CD4-positive, alpha-beta T cell (primary cell): ENCODE measurements around the gene IGFALS. TPM values are rescaled to one million over a fixed set of nuclear protein-coding genes. Genes with fewer than 3 reads are reported as not detected.

Experiments
- ATAC-seq: fragments of 200-7000 bp; cut with Tn5 transposase; one replicate; pipeline ENCODE4 v1.10.0; 2022; ENCODE audit warnings: mild to moderate bottlenecking; ENCODE audit not compliant: poor library complexity
- CTCF ChIA-PET: fragments of 350-600 bp; sonication (Branson Sonifier 250); formaldehyde crosslinking; loops from one replicate; lab custom pipeline; 2021; ENCODE audit warnings: antibody characterized with exemption, inconsistent platforms; lab: Charles Lee
- POLR2A ChIA-PET: fragments of 350-600 bp; sonication (Branson Sonifier 250); formaldehyde crosslinking; loops from one replicate; lab custom pipeline; 2021; ENCODE audit warnings: antibody characterized with exemption, inconsistent platforms; lab: Charles Lee
- DNase-seq, 14 experiments: peaks; one replicate each; pipeline ENCODE4 v3.0.0-alpha.2; 2013 to 2020; ENCODE audit warnings: mixed read lengths in 2 of 14
- H3K27ac ChIP-seq, 2 donors: one replicate each; pipeline versions ENCODE4 v1.5.1 to v1.7.0; 2013; ENCODE audit warnings: low read length in 2 of 2, low read depth in 1 of 2, mild to moderate bottlenecking in 1 of 2
- H3K27me3 ChIP-seq, 2 experiments: 1 replicate in 1 of 2; 2 replicates in 1 of 2; pipeline versions ENCODE4 v1.6.1 to v1.7.0; 2013; ENCODE audit warnings: low read length in 2 of 2, control low read depth in 1 of 2, mild to moderate bottlenecking in 1 of 2, moderate library complexity in 1 of 2; ENCODE audit not compliant: insufficient read depth in 2 of 2, control insufficient read depth in 1 of 2
- H3K36me3 ChIP-seq: one replicate; pipeline ENCODE4 v1.6.1; 2013; ENCODE audit warnings: low read length, control low read depth; ENCODE audit not compliant: insufficient read depth
- H3K4me1 ChIP-seq: one replicate; pipeline ENCODE4 v1.6.1; 2013; ENCODE audit warnings: low read length, control low read depth; ENCODE audit not compliant: insufficient read depth
- H3K4me3 ChIP-seq: one replicate; pipeline ENCODE4 v1.5.1; 2013; ENCODE audit warnings: mild to moderate bottlenecking, low read length, moderate library complexity
- H3K9me3 ChIP-seq, 2 experiments: 1 replicate in 1 of 2; 2 replicates in 1 of 2; pipeline versions ENCODE4 v1.6.1 to v1.7.0; 2013; ENCODE audit warnings: low read length in 2 of 2, mild to moderate bottlenecking in 2 of 2, control low read depth in 1 of 2, moderate library complexity in 1 of 2; ENCODE audit not compliant: control insufficient read depth in 1 of 2, insufficient read depth in 1 of 2
- H3K27ac Mint-ChIP-seq: one replicate; pipeline ENCODE4 v1.8.0; 2020; ENCODE audit warnings: mixed read lengths
- H3K27me3 Mint-ChIP-seq: one replicate; pipeline ENCODE4 v1.8.0; 2021; ENCODE audit warnings: mixed read lengths
- H3K36me3 Mint-ChIP-seq: one replicate; pipeline ENCODE4 v1.8.0; 2021; ENCODE audit warnings: low read depth, mixed read lengths
- H3K4me1 Mint-ChIP-seq: one replicate; pipeline ENCODE4 v1.8.0; 2021; ENCODE audit warnings: low read depth, mixed read lengths
- H3K4me3 Mint-ChIP-seq: one replicate; pipeline ENCODE4 v1.8.0; 2020; ENCODE audit warnings: mild to moderate bottlenecking, mixed read lengths
- H3K9me3 Mint-ChIP-seq: one replicate; pipeline ENCODE4 v1.8.0; 2020; ENCODE audit warnings: mixed read lengths
- intact Hi-C, 2 experiments: fragments of 100-400 bp; cut with DNase I in 1 of 2; cut with micrococcal nuclease in 1 of 2; formaldehyde crosslinking; loops; one replicate each; pipeline versions ENCODE4 v1.15.1 to v1.9.0; 2023 to 2025; cut with DNase I, micrococcal nuclease
- total RNA-seq, 174 experiments: library from RNA in 2 of 174; stranded (reverse) in 2 of 174; gene quantifications; one replicate each; pipeline ENCODE4 v1.2.3 and lab custom pipeline; 2021 to 2026
- TF ChIP-seq, protein P1 (sequence below): fragments of 200-600 bp; IDR thresholded peaks from one replicate; pipeline ENCODE4 v1.8.0; 2022; ENCODE audit warnings: antibody characterized with exemption, mild to moderate bottlenecking

IGFALS gene
- total RNA-seq, 2 experiments from 2014 or later: 0.67 to 0.80 TPM

DNA sequence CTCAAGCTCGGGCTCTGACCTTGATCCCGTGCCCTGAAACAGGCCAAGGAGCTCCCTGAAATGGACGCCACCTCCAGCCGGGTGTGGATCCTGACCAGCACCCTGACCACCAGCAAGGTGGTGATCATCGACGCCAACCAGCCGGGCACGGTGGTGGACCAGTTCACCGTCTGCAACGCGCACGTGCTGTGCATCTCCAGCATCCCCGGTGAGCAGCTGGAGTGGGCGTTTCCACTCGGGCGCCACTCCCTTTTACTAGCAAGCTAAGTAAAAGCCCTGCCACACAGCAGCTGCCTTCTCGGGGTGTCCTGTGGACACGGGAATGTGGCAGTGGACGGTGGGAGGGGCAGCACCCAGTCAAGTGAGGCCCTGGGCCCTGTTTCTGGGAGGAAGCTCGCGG lies 28.5 kb downstream of the IGFALS start:
- Mint-ChIP-seq H3K36me3 (peaks cover 32% of the 10 kb centered on the region), H3K27ac (no peak overlapping the region), H3K9me3 (no peaks in the 10 kb centered on the region), H3K27me3 (no peaks in the 10 kb centered on the region), H3K4me3 (no peak overlapping the region), H3K4me1 (peaks cover 2% of the 10 kb centered on the region)
- ATAC-seq (no peak), DNase-seq (no peak)
- Histone ChIP-seq H3K27ac (no peak overlapping the region), H3K9me3 (no peaks in the 10 kb centered on the region), H3K36me3 (peaks cover 72% of the 10 kb centered on the region), H3K4me3 (no peak overlapping the region), H3K4me1 (peaks cover 3% of the 10 kb centered on the region), H3K27me3 (no peaks in the 10 kb centered on the region)
- intact Hi-C loops: loop anchor here in 1 of 2 experiments (5.0 kb wide), 1 partner anchor 177 kb away; the partner anchor contains the start of gene MSRB1
- ChIA-PET CTCF (interaction anchor here (0.9 kb wide), 1 partner anchor 59 kb away, joined by 3 read pairs; no protein-coding TSS in a partner anchor), POLR2A (interaction anchor here (1.3 to 1.9 kb wide), 3 partner anchors 9 to 59 kb away, joined by 3 to 7 read pairs (median 5); partner anchors contain the start of genes MAPK8IP3, NUBP2 and SPSB3)
- TF ChIP-seq, protein P1, sequence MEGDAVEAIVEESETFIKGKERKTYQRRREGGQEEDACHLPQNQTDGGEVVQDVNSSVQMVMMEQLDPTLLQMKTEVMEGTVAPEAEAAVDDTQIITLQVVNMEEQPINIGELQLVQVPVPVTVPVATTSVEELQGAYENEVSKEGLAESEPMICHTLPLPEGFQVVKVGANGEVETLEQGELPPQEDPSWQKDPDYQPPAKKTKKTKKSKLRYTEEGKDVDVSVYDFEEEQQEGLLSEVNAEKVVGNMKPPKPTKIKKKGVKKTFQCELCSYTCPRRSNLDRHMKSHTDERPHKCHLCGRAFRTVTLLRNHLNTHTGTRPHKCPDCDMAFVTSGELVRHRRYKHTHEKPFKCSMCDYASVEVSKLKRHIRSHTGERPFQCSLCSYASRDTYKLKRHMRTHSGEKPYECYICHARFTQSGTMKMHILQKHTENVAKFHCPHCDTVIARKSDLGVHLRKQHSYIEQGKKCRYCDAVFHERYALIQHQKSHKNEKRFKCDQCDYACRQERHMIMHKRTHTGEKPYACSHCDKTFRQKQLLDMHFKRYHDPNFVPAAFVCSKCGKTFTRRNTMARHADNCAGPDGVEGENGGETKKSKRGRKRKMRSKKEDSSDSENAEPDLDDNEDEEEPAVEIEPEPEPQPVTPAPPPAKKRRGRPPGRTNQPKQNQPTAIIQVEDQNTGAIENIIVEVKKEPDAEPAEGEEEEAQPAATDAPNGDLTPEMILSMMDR: no peak

DNA sequence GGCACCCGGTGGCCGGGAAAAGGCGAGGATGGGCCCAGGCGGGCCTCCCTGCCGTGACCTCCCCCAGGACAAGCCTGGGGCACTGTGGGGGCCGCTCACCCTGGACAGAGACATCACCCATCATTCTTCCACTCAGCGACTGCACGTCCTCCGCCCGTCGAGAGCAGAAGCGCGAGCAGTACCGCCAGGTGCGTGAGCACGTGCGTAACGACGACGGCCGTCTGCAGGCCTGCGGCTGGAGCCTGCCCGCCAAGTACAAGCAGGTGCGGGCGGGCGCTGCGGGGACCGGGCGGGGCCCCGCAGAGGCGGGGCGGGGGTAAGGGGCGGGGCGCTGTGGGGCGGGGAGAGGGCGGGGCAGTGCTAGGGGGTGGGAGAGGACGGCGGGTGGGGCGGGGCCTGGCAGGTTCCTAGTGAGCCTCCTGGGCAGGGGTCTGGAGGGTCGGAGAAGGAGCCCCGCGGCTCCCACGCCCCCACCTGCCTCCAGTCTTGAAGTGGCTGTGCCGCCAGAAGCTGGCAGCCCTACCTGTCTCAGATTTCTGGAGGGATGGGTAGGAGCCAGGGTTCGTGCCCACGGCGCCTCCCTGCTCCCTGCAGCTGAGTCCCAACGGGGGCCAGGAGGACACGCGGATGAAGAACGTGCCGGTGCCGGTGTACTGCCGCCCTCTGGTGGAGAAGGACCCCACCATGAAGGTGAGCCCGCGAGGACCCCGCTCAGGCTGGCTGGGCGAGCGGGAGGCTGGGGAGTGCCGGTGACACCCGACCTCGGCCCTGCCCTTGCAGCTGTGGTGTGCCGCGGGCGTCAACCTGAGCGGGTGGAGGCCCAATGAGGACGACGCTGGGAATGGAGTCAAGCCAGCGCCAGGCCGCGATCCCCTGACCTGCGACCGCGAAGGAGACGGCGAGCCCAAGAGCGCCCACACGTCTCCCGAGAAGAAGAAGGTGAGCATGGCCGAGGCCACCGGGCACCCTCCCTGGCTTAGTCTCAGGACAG lies 29.7 kb downstream of the IGFALS start:
- H3K27me3 Mint-ChIP-seq: no peaks in the 10 kb centered on the region
- POLR2A ChIA-PET: interaction anchor here (1.3 to 1.9 kb wide), 3 partner anchors 10 to 58 kb away, joined by 3 to 7 read pairs (median 5); partner anchors contain the start of genes MAPK8IP3, NUBP2 and SPSB3
- TF ChIP-seq, protein P1: no peak

DNA sequence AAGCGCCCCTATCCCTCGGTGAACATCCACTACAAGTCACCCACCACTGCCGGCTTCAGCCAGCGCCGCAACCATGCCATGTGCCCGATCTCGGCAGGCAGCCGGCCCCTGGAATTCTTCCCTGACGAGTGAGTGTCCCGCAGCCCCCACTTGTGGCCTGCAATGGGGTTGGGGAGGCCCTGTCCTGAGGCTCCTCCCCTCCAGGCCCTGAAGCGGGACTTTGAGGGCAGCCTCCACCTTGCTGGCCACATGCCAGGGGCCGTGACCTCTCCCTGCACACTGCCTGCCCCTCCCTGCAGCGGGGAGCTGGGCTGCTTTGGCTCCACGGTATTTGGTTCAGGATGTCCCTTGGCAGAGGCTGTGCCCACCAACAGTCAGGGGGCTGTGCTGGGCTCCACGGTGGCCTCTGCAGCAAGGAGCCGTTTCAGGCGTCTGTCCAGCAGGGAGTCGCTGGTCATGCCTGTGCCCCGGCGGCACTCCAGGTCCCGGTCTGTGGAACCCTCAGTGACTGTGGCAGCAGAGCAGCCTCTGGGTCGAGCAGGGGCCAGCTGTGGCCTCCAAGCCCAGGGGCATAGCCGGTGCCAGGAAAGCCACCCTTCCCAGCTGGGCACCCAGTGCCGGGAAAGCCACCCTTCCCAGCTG lies 30.5 kb downstream of the IGFALS start:
- ChIA-PET CTCF (no interaction called here), POLR2A (no interaction called here)
- H3K36me3 Mint-ChIP-seq: peaks cover 18% of the 10 kb centered on the region
- peaks cover under 1% of the 10 kb centered on the region for H3K4me1 ChIP-seq
- H3K4me3 ChIP-seq: no peak overlapping the region
- no peak overlapping the region for H3K27ac ChIP-seq
- H3K27me3 Mint-ChIP-seq: no peaks in the 10 kb centered on the region
- H3K9me3 ChIP-seq: no peaks in the 10 kb centered on the region
- ATAC-seq (no peak), DNase-seq (no peak)
- H3K4me3 Mint-ChIP-seq: no peak overlapping the region
- TF ChIP-seq, protein P1: no peak
- peaks cover 70% of the 10 kb centered on the region for H3K36me3 ChIP-seq
- no peaks in the 10 kb centered on the region for H3K4me1 Mint-ChIP-seq
- H3K27me3 ChIP-seq: no peaks in the 10 kb centered on the region
- no peaks in the 10 kb centered on the region for H3K9me3 Mint-ChIP-seq
- intact Hi-C loops: no loop called here
- H3K27ac Mint-ChIP-seq: no peak overlapping the region

More for the DNA sequence above, 29.7 kb downstream of the IGFALS start:
- CTCF ChIA-PET: interaction anchor here (0.9 kb wide), 1 partner anchor 58 kb away, joined by 3 read pairs; no protein-coding TSS in a partner anchor
- DNase-seq (no peak), ATAC-seq (no peak)
- Mint-ChIP-seq H3K4me1 (no peaks in the 10 kb centered on the region), H3K27ac (no peak overlapping the region), H3K4me3 (no peak overlapping the region), H3K36me3 (peaks cover 25% of the 10 kb centered on the region), H3K9me3 (no peaks in the 10 kb centered on the region)
- no peaks in the 10 kb centered on the region for H3K4me1 ChIP-seq
- intact Hi-C loops: no loop called here
- H3K9me3 ChIP-seq: no peaks in the 10 kb centered on the region
- peaks cover 72% of the 10 kb centered on the region for H3K36me3 ChIP-seq
- H3K27ac ChIP-seq: no peak overlapping the region
- H3K27me3 ChIP-seq: no peaks in the 10 kb centered on the region
- H3K4me3 ChIP-seq: no peak overlapping the region
